ENCODE data around the gene CLEC19A. TPM values are rescaled to one million over a fixed set of nuclear protein-coding genes. Genes with fewer than 3 reads are reported as not detected.

CLEC19A gene
- total RNA-seq, 2 experiments from 2014 or later, result not detected

DNA sequence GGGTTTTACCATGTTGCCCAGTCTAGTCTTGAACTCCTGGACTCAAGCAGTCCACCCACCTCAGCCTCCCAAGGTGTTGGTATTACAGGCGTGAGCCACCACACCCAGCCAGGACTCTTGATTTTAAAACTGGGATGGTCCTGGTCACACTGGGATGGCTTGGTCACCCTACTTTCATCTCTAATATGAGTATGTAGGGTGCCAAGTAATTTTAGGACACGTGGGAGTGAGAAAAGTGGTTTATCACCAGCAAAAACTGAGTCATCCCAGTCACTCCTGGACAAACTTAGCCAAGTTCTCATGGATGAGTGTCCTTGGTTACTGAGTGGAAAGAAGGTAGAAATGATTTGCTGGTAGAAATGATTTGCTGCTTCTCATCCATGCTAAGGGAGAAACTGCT lies 9.9 kb downstream of the CLEC19A start:
- peaks cover 9% of the 10 kb centered on the region for H3K4me1 Mint-ChIP-seq (ENCODE audit: low read depth)
- intact Hi-C loops (cut with DNase I, micrococcal nuclease), result no loop called here
- H3K36me3 Mint-ChIP-seq (ENCODE audit: low read depth), result no peaks in the 10 kb centered on the region
- H3K27ac Mint-ChIP-seq, result no peak overlapping the region
- H3K4me1 ChIP-seq (ENCODE audit: insufficient read depth, low read length), result no peaks in the 10 kb centered on the region
- H3K36me3 ChIP-seq (ENCODE audit: insufficient read depth, low read length), result no peaks in the 10 kb centered on the region
- ChIA-PET CTCF (no interaction called here), POLR2A (no interaction called here)
- H3K9me3 ChIP-seq (ENCODE audit: control insufficient read depth in 1 of 2, insufficient read depth in 1 of 2, low read length in 2 of 2), result no peaks in the 10 kb centered on the region
- DNase-seq, result no peak
- peaks cover 0 to 2% of the 10 kb centered on the region in 2 experiments for H3K27me3 ChIP-seq (ENCODE audit: control insufficient read depth in 1 of 2, insufficient read depth in 2 of 2, low read length in 2 of 2)
- ATAC-seq (ENCODE audit: poor library complexity), result no peak
- H3K4me3 ChIP-seq (ENCODE audit: low read length), result no peak overlapping the region
- TF ChIP-seq, protein P1, sequence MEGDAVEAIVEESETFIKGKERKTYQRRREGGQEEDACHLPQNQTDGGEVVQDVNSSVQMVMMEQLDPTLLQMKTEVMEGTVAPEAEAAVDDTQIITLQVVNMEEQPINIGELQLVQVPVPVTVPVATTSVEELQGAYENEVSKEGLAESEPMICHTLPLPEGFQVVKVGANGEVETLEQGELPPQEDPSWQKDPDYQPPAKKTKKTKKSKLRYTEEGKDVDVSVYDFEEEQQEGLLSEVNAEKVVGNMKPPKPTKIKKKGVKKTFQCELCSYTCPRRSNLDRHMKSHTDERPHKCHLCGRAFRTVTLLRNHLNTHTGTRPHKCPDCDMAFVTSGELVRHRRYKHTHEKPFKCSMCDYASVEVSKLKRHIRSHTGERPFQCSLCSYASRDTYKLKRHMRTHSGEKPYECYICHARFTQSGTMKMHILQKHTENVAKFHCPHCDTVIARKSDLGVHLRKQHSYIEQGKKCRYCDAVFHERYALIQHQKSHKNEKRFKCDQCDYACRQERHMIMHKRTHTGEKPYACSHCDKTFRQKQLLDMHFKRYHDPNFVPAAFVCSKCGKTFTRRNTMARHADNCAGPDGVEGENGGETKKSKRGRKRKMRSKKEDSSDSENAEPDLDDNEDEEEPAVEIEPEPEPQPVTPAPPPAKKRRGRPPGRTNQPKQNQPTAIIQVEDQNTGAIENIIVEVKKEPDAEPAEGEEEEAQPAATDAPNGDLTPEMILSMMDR (IDR thresholded peaks at IDR 0.05), result no peak
- no peak overlapping the region for H3K4me3 Mint-ChIP-seq
- no peaks in the 10 kb centered on the region for H3K9me3 Mint-ChIP-seq
- peaks cover 5% of the 10 kb centered on the region for H3K27me3 Mint-ChIP-seq
- no peak overlapping the region for H3K27ac ChIP-seq (ENCODE audit: low read depth in 1 of 2, low read length in 2 of 2)

DNA sequence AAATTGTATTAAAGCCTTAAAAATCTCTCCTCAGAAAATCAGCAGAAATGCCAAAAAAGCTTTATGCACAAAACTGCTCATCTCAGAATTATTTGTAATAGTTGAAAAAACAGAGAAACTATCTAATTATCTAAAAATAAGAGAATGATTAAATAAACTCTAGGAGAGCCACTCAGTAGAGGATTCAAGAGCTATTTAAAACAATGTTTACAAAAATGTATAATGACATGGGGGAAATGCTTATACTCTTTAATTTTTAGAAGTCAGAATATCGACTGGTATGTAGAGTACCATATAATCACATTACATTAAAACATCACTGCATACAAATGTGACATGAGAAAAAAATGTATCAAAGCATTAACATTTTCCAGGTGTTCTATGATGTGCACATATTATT lies 11.9 kb downstream of the CLEC19A start:
- Histone ChIP-seq H3K27me3 (ENCODE audit: control insufficient read depth in 1 of 2, insufficient read depth in 2 of 2, low read length in 2 of 2) (peaks cover 0 to 2% of the 10 kb centered on the region in 2 experiments), H3K4me3 (ENCODE audit: low read length) (no peak overlapping the region), H3K4me1 (ENCODE audit: insufficient read depth, low read length) (no peaks in the 10 kb centered on the region), H3K36me3 (ENCODE audit: insufficient read depth, low read length) (no peaks in the 10 kb centered on the region), H3K27ac (ENCODE audit: low read depth in 1 of 2, low read length in 2 of 2) (no peak overlapping the region), H3K9me3 (ENCODE audit: control insufficient read depth in 1 of 2, insufficient read depth in 1 of 2, low read length in 2 of 2) (no peaks in the 10 kb centered on the region)
- Mint-ChIP-seq H3K27me3 (peaks cover 3% of the 10 kb centered on the region), H3K4me1 (ENCODE audit: low read depth) (peaks cover 9% of the 10 kb centered on the region), H3K9me3 (no peaks in the 10 kb centered on the region), H3K36me3 (ENCODE audit: low read depth) (no peaks in the 10 kb centered on the region), H3K27ac (no peak overlapping the region), H3K4me3 (no peak overlapping the region)
- intact Hi-C loops (cut with DNase I, micrococcal nuclease), result no loop called here
- ATAC-seq (ENCODE audit: poor library complexity) (no peak), DNase-seq (no peak)
- CTCF ChIA-PET, result no interaction called here
- TF ChIP-seq, protein P1 (IDR thresholded peaks at IDR 0.05), result no peak
- POLR2A ChIA-PET, result no interaction called here

DNA sequence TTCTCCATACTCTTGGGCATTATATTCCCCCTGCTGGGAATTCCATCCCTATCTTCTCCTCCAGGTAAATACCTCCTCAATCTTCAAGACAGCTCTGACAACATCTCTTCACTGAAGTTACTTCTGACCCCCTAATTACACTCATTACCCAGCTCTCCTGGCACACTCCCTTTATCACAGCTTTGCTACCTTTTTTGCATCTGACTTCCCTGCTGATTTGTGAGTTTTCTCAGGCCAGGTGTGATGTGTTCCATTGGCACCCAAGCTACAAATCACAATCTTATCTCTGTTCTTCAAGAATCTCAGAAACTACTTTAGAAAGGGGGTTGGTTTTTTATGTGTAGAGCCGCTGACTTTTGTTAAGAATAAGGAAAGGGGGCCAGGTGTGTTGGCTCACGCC lies 14.0 kb downstream of the CLEC19A start:
- Histone ChIP-seq H3K27me3 (ENCODE audit: control insufficient read depth in 1 of 2, insufficient read depth in 2 of 2, low read length in 2 of 2) (no peaks in the 10 kb centered on the region), H3K27ac (ENCODE audit: low read depth in 1 of 2, low read length in 2 of 2) (no peak overlapping the region), H3K4me3 (ENCODE audit: low read length) (no peak overlapping the region), H3K36me3 (ENCODE audit: insufficient read depth, low read length) (no peaks in the 10 kb centered on the region), H3K4me1 (ENCODE audit: insufficient read depth, low read length) (no peaks in the 10 kb centered on the region), H3K9me3 (ENCODE audit: control insufficient read depth in 1 of 2, insufficient read depth in 1 of 2, low read length in 2 of 2) (no peaks in the 10 kb centered on the region)
- intact Hi-C loops (cut with DNase I, micrococcal nuclease), result no loop called here
- ChIA-PET POLR2A (no interaction called here), CTCF (no interaction called here)
- H3K36me3 Mint-ChIP-seq (ENCODE audit: low read depth), result no peaks in the 10 kb centered on the region
- peaks cover 3% of the 10 kb centered on the region for H3K4me1 Mint-ChIP-seq (ENCODE audit: low read depth)
- H3K4me3 Mint-ChIP-seq, result no peak overlapping the region
- H3K9me3 Mint-ChIP-seq, result no peaks in the 10 kb centered on the region
- no peak overlapping the region for H3K27ac Mint-ChIP-seq
- TF ChIP-seq, protein P1 (IDR thresholded peaks at IDR 0.05), result no peak
- peaks cover under 1% of the 10 kb centered on the region for H3K27me3 Mint-ChIP-seq
- DNase-seq (no peak), ATAC-seq (ENCODE audit: poor library complexity) (no peak)
